HepG2 (cell line): ENCODE data around the gene GJB1. TPM values are rescaled to one million over a fixed set of nuclear protein-coding genes. Genes with fewer than 3 reads are reported as not detected.

ENCODE experiments used
- HNRNPH1 ChIP-seq: fragments of 200-400 bp; formaldehyde crosslinking; optimal IDR thresholded peaks from 2 replicates; pipeline ENCODE3; 2017; ENCODE audit warnings: mild to moderate bottlenecking, low read depth, low read length
- KAT2B ChIP-seq: fragments of 150-350 bp; IDR thresholded peaks from 2 replicates; pipeline ENCODE4 v1.6.1; 2014; ENCODE audit warnings: low read depth, low read length, borderline replicate concordance
- MED1 ChIP-seq: sonication (generic); formaldehyde crosslinking; IDR thresholded peaks from 2 replicates; pipeline ENCODE4 v1.4.0; 2020; ENCODE audit warnings: missing genetic modification reagents
- PAF1 ChIP-seq: IDR thresholded peaks from 2 replicates; pipeline ENCODE4 v1.6.1; 2016; ENCODE audit warnings: missing genetic modification reagents, missing compliant biosample characterization
- PRMT3 ChIP-seq: sonication (generic); formaldehyde crosslinking; IDR thresholded peaks from 2 replicates; pipeline ENCODE4 v1.8.1; 2022; ENCODE audit warnings: low read depth, mild to moderate bottlenecking, moderate library complexity, missing genetic modification reagents, borderline replicate concordance
- SALL2 ChIP-seq: sonication (generic); formaldehyde crosslinking; IDR thresholded peaks from 2 replicates; pipeline ENCODE4 v1.8.1; 2023; ENCODE audit warnings: mild to moderate bottlenecking, missing genetic modification reagents, inconsistent platforms
- TBP ChIP-seq: sonication (generic); formaldehyde crosslinking; IDR thresholded peaks from 2 replicates; pipeline ENCODE4 v1.5.0; 2020; ENCODE audit warnings: missing genetic modification reagents
- TCF7 ChIP-seq: sonication (generic); IDR thresholded peaks from 2 replicates; pipeline ENCODE4 v1.6.1; 2016; ENCODE audit warnings: antibody characterized with exemption, low read depth
- ZKSCAN5 ChIP-seq: sonication (generic); formaldehyde crosslinking; IDR thresholded peaks from 2 replicates; pipeline ENCODE4 v1.5.1; 2020; ENCODE audit warnings: mild to moderate bottlenecking, missing genetic modification reagents
- ZNF572 ChIP-seq: sonication (generic); formaldehyde crosslinking; IDR thresholded peaks from 2 replicates; pipeline ENCODE4 v1.5.1; 2020; ENCODE audit warnings: mild to moderate bottlenecking, missing genetic modification reagents
- ZNF616 ChIP-seq: sonication (generic); formaldehyde crosslinking; IDR thresholded peaks from 2 replicates; pipeline ENCODE4 v1.5.0; 2020; ENCODE audit warnings: low read depth, mild to moderate bottlenecking, missing genetic modification reagents
- ZNF687 ChIP-seq: sonication (generic); formaldehyde crosslinking; IDR thresholded peaks from 2 replicates; pipeline ENCODE4 v1.5.1; 2020; ENCODE audit warnings: mild to moderate bottlenecking, missing genetic modification reagents, moderate library complexity
- ZNF747 ChIP-seq: sonication (generic); formaldehyde crosslinking; IDR thresholded peaks from 2 replicates; pipeline ENCODE4 v1.8.1; 2023; ENCODE audit warnings: missing genetic modification reagents, mild to moderate bottlenecking, borderline replicate concordance
- ZNF816 ChIP-seq: sonication (generic); formaldehyde crosslinking; IDR thresholded peaks from 2 replicates; pipeline ENCODE4 v1.8.0; 2022; ENCODE audit warnings: missing genetic modification reagents, mild to moderate bottlenecking, borderline replicate concordance
- polyA plus RNA-seq, 8 experiments: library from polyadenylated mRNA; depleted of rRNA in 3 of 8; stranded (reverse) in 7 of 8; unstranded in 1 of 8; fragments of >200 nt; fragmentation: Illumina TruSeq in 4 of 8; extraction: Trizol in 4 of 8; gene quantifications; 2 replicates each; pipeline versions ENCODE4 v1.2.1 to v1.2.3, GENCODE V29; 2011 to 2016; ENCODE audit warnings: low read depth in 4 of 8, missing spikeins in 1 of 8, mixed read lengths in 1 of 8; ENCODE audit not compliant: insufficient read depth in 1 of 8
- total RNA-seq, 5 experiments: library from RNA; depleted of rRNA; stranded (reverse); fragments of >200 nt; fragmentation: Illumina TruSeq; extraction: Trizol; gene quantifications; 2 replicates each; pipeline ENCODE4 v1.2.3, GENCODE V29; 2016; ENCODE audit warnings: low read depth in 1 of 5
- TF ChIP-seq, protein P1 (sequence below): sonication (generic); formaldehyde crosslinking; IDR thresholded peaks from 2 replicates; pipeline ENCODE4 v1.5.0; 2020; ENCODE audit warnings: mild to moderate bottlenecking, missing genetic modification reagents, borderline replicate concordance
- TF ChIP-seq, protein P2 (sequence below): sonication (generic); formaldehyde crosslinking; IDR thresholded peaks from 2 replicates; pipeline ENCODE4 v1.5.0; 2020; ENCODE audit warnings: mild to moderate bottlenecking, missing genetic modification reagents

Gene GJB1
- total and polyA plus RNA-seq, 2 of the 13 experiments (the other 11 are each of a cell fraction or from before 2014, with no cell fraction given): 111 to 161 TPM

GRCh38 chrX:71181910-71182799 is 40.9 kb upstream of the GJB1 start (continued):
- TF ChIP-seq, protein P1, sequence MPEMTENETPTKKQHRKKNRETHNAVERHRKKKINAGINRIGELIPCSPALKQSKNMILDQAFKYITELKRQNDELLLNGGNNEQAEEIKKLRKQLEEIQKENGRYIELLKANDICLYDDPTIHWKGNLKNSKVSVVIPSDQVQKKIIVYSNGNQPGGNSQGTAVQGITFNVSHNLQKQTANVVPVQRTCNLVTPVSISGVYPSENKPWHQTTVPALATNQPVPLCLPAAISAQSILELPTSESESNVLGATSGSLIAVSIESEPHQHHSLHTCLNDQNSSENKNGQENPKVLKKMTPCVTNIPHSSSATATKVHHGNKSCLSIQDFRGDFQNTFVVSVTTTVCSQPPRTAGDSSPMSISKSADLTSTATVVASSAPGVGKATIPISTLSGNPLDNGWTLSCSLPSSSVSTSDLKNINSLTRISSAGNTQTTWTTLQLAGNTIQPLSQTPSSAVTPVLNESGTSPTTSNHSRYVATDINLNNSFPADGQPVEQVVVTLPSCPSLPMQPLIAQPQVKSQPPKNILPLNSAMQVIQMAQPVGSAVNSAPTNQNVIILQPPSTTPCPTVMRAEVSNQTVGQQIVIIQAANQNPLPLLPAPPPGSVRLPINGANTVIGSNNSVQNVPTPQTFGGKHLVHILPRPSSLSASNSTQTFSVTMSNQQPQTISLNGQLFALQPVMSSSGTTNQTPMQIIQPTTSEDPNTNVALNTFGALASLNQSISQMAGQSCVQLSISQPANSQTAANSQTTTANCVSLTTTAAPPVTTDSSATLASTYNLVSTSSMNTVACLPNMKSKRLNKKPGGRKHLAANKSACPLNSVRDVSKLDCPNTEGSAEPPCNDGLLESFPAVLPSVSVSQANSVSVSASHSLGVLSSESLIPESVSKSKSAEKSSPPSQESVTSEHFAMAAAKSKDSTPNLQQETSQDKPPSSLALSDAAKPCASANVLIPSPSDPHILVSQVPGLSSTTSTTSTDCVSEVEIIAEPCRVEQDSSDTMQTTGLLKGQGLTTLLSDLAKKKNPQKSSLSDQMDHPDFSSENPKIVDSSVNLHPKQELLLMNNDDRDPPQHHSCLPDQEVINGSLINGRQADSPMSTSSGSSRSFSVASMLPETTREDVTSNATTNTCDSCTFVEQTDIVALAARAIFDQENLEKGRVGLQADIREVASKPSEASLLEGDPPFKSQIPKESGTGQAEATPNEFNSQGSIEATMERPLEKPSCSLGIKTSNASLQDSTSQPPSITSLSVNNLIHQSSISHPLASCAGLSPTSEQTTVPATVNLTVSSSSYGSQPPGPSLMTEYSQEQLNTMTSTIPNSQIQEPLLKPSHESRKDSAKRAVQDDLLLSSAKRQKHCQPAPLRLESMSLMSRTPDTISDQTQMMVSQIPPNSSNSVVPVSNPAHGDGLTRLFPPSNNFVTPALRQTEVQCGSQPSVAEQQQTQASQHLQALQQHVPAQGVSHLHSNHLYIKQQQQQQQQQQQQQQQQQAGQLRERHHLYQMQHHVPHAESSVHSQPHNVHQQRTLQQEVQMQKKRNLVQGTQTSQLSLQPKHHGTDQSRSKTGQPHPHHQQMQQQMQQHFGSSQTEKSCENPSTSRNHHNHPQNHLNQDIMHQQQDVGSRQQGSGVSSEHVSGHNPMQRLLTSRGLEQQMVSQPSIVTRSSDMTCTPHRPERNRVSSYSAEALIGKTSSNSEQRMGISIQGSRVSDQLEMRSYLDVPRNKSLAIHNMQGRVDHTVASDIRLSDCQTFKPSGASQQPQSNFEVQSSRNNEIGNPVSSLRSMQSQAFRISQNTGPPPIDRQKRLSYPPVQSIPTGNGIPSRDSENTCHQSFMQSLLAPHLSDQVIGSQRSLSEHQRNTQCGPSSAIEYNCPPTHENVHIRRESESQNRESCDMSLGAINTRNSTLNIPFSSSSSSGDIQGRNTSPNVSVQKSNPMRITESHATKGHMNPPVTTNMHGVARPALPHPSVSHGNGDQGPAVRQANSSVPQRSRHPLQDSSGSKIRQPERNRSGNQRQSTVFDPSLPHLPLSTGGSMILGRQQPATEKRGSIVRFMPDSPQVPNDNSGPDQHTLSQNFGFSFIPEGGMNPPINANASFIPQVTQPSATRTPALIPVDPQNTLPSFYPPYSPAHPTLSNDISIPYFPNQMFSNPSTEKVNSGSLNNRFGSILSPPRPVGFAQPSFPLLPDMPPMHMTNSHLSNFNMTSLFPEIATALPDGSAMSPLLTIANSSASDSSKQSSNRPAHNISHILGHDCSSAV (CRISPR knock-in tag): no peak
- TF ChIP-seq MED1 (CRISPR knock-in tag) (no peak), ZNF816 (CRISPR knock-in tag) (no peak), ZNF687 (CRISPR knock-in tag) (peak; percentile 81), ZNF572 (CRISPR knock-in tag) (no peak), SALL2 (no peak), ZNF747 (CRISPR knock-in tag) (no peak), KAT2B (no peak), TBP (CRISPR knock-in tag) (no peak), PRMT3 (CRISPR knock-in tag) (no peak), TCF7 (no peak), ZKSCAN5 (no peak), PAF1 (no peak), ZNF616 (CRISPR knock-in tag) (no peak), HNRNPH1 (no peak)
- TF ChIP-seq, protein P2, sequence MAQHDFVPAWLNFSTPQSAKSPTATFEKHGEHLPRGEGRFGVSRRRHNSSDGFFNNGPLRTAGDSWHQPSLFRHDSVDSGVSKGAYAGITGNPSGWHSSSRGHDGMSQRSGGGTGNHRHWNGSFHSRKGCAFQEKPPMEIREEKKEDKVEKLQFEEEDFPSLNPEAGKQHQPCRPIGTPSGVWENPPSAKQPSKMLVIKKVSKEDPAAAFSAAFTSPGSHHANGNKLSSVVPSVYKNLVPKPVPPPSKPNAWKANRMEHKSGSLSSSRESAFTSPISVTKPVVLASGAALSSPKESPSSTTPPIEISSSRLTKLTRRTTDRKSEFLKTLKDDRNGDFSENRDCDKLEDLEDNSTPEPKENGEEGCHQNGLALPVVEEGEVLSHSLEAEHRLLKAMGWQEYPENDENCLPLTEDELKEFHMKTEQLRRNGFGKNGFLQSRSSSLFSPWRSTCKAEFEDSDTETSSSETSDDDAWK (CRISPR knock-in tag): no peak
